K562 (cell line): ENCODE results near the gene PTPRB.

ENCODE experiments used
- TARDBP ChIP-seq: fragments of 450-650 bp; IDR thresholded peaks from 2 replicates; pipeline ENCODE4 v1.6.1; 2016
- ZNF551 ChIP-seq: fragments of 250-450 bp; sonication (Bioruptor Pico); IDR thresholded peaks from 2 replicates; pipeline ENCODE4 v1.5.0; 2021; ENCODE audit warnings: mild to moderate bottlenecking, moderate library complexity
- ZNF699 ChIP-seq: fragments of 250-450 bp; sonication (Bioruptor Pico); IDR thresholded peaks from 2 replicates; pipeline ENCODE4 v1.8.0; 2021; ENCODE audit warnings: mild to moderate bottlenecking, moderate library complexity; ENCODE audit not compliant: insufficient replicate concordance

GRCh38 chr12:70644861-70645260, 7.6 kb upstream of the PTPRB start:
- no peak for TF ChIP-seq TARDBP
- TF ChIP-seq ZNF699 (CRISPR knock-in tag) = no peak
- TF ChIP-seq ZNF551 (CRISPR knock-in tag) = no peak
